NCI-H146 treated with DMSO at 0.1 percent for 48 hours (cell line): ENCODE results near the gene SMPDL3A.

Experiments
- DNase-seq: peaks from one replicate; lab custom pipeline; 2025; ENCODE audit not compliant: unreplicated experiment; lab: John Stamatoyannopoulos, UW

The SMPDL3A gene

GRCh38 chr6:122778302-122778701 is 10.8 kb upstream of the SMPDL3A start:
- no peak for DNase-seq

- DNase-seq, result no peak
Observed at GRCh38 chr6:122778985-122779661, 9.9 kb upstream of the SMPDL3A start.

DNA sequence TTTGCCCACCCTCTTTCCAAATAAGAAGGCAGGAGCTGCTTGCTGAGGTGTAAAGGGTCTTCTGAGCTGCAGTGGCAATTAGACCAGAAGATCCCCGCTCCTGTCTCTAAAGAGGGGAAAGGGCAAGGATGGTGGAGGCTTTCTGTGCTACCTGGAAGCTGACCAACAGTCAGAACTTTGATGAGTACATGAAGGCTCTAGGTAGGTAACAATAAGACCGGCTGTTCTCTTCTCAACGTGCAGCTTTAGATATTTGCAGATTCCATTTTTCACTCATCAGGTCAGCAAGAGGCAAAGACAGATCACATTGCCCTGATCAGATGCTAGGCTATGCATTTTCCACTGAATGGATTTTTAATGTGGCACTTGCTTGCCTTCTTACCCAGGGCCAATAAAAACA is 9.4 kb upstream of the SMPDL3A start, which contains the start of gene FABP7:
Gene FABP7, plus strand, starts transcription at position 50 of the 400 bp plus-strand sequence. Its CDS starts 79 bp downstream, at position 129.
- no peak for DNase-seq

DNA sequence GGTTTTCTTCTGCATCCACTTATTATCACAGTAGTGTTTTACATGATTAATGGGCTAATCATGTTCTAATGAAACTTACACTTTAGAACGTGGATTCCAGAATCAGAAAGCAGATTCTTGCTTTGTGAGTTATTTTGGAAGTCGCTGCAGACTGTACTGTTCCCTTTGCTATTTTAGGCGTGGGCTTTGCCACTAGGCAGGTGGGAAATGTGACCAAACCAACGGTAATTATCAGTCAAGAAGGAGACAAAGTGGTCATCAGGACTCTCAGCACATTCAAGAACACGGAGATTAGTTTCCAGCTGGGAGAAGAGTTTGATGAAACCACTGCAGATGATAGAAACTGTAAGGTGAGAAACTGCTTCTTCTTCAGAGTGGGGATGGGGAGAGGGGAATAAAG is 8.9 kb upstream of the SMPDL3A start:
- DNase-seq, result no peak

- DNase-seq, result no peak
Observed at GRCh38 chr6:122781716-122782115, 7.3 kb upstream of the SMPDL3A start.

DNA sequence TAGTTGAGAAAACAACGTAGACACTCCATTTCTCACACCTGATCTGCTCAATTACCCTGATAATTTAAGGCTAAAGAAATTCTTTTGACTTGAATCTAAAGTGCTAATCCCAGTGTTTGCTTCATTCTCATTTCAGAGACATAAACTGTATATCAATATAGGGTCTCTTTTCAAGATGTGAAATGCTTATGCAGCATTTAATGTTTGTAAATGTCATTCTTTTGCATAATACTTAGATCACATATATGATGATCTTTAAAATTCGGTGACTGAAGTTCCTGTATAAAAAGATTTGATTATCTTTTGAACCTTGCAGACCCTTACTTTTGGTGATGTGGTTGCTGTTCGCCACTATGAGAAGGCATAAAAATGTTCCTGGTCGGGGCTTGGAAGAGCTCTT is 5.7 kb upstream of the SMPDL3A start:
- DNase-seq, result no peak

GRCh38 chr6:122785891-122786290 is 3.2 kb upstream of the SMPDL3A start:
- DNase-seq, result no peak

DNA sequence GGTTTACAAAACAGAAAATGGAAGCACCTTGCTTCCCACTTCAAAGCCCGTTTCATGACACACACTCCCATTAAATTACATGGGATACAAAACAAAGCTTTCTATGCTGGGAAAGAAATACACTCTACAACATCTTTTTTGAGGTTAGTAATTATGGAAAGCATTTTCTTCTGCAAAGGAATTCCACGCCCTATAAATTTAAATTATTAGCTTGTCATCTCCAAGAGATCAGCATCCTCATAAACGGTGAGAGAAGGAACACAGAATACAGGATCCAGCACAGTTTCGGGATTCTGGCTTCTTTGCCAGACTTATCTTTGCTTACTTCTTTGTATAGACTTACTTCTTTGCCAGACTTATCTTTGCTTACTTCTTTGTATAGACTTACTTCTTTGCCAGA is 1.3 kb upstream of the SMPDL3A start:
- DNase-seq, result no peak

- no peak for DNase-seq
Observed at GRCh38 chr6:122788208-122788607, 850 bp upstream of the SMPDL3A start.

GRCh38 chr6:122788663-122789181 is 336 bp upstream of the SMPDL3A start:
- peak; percentile 89 for DNase-seq

- peak; percentile 82 for DNase-seq
Observed at GRCh38 chr6:122790028-122790422, 967 bp downstream of the SMPDL3A start.

- no peak for DNase-seq
Observed at GRCh38 chr6:122790423-122791309, 1.6 kb downstream of the SMPDL3A start.

DNA sequence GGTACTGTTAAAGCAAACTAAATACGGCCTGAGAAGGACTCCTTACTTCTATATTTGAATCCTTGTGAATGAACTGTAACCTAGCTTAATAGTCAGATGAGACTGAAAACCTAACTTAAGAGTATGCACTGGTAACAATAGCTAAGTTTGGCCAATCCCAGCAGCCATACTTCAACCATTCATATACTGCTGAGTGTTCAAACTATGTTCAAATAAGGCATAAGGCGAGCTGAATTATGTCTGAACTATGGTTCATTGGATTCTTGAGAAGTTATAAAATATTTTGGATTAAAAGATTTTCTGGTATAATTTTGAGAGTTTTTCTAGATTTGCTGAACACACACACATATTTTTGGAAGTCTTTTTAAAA is 2.2 kb downstream of the SMPDL3A start:
- DNase-seq, result no peak

DNA sequence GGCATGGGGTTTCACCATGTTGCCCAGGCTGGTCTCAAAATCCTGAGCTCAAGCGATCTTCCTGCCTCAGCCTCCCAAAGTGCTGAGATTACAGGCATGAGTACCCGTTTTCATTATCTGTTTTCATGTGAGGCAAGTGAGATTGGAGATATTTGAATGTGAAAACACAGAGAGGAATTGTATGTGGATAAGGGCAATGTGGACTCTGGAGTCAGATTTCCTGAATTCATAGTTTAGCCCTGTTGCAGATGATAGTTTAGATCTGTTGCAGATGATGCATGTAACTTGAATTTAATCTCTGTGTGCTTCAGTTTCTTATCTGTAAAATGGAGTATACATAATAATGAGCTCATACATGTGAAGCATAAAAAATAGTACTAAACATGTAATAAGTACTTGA is 3.7 kb downstream of the SMPDL3A start:
- DNase-seq, result no peak

DNA sequence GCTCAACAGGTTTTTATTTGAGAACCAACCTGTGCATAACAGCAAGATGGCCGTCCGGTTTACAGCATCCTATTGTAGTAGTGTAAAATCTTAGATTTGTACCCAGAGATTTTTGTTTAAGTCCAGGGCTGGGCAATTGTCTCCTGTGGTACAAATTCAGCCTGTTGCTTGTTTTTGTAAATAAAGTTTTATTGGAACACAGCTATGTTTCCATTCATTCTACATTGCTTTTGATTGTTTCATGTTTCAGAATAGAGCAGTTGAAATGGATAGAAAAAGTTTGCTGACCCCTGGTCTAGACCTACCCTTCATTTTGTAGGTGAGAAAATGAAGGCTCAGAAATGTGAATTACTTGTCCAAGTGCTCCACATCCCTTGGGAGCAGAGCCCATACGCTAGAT is 8.5 kb downstream of the SMPDL3A start:
- no peak for DNase-seq

DNA sequence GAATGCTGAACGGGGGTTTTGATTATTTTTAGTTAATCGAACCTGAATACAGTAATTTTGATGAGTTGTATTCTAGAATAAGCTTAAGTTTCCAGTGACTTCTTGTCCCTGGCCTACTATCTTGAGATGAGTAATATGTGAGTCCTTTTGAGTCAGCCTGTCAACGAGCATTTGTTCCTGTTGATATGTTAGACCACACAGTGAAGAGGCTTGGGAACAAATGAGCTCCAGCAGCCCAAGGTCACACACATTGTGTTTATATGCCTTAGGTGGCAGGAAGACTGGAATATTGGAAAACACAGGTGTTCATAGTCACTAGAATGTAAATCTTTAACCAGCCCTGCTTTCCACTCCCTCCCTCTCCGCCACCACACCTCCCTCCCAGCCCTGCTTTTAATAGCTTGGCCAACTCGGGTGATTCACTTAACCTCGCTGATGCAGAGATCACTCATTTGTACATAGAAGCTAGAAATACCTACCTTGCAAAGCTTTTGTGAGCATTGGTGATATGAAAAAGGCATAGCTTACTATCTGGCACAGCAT is 9.1 kb downstream of the SMPDL3A start:
- DNase-seq, result no peak

DNA sequence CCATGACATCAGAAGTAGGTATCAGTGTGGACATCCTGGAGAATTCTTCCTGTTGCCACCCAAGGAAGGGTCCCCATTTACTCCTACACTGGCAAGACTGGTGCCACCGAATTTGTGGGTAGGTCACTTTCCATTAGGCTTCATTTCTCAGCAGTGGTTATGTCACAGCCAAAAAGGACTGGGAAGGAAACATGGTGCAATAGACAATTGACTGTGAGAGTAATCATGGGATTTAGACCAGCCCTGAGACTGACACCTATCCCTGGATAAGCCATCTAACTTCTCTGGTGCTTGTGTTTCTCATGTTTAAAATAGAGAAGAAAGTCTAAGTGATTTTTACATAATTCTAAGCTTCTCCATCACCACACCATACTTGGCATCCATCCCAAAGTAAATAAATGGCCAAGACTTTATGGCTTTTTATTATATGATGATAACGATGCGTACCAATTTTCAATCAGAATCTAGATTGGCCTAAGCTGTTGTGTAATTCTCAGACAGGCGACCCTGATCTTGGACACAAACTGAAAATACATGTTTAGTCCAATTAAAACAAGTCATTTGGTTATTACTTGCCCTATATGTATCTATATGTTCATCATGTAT is 10.2 kb downstream of the SMPDL3A start:
- no peak for DNase-seq

- no peak for DNase-seq
Observed at GRCh38 chr6:122799916-122800686, 11.0 kb downstream of the SMPDL3A start.

DNA sequence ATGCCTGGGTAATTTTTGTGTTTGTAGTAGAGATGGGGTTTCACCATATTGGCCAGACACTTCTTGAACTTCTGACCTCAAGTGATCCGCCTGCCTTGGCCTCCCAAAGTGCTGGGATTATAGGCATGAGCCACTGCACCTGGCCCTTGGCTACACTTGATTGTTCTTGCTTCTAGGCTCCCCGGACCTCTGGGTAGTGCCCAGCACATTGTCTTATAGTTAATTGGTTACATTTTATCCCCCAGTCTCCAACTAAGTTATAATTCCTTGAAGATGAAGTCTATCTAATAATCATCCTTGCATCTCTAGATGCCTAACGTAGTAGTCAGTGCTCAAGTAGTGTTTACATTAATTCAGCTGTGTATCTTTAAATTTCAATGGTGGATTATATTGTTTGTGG is 11.8 kb downstream of the SMPDL3A start:
- no peak for DNase-seq

DNA sequence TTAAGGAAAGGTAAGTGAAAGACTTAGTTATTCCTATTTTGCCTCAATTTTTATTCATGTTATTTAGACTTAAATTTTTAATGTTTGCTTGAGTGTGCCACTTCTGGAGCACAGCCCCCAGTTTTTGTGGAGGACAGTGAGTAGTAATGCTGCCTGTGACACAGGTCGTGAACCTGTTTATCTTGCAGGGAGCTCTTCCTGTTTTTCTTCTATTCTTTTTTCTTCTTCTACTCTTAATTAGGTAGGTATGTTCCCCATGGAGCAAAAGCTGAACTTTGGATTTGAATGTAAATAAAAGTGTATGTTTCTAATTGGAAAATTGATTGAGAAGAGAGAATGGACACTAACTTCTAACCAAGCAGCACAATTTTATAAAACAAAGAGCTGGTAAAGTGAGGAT is 12.3 kb downstream of the SMPDL3A start:
- DNase-seq, result no peak

GRCh38 chr6:122803171-122803661 is 14.2 kb downstream of the SMPDL3A start:
- DNase-seq, result no peak
